ENCODE results near the gene ARPC4.

Gene ARPC4

GRCh38 chr3:9779721-9780457, 13.0 kb upstream of the ARPC4 start:
- H3K4me3 ChIP-seq (ENCODE audit: low read depth, low read length) = no peak overlapping the region
- TF ChIP-seq, protein P1, sequence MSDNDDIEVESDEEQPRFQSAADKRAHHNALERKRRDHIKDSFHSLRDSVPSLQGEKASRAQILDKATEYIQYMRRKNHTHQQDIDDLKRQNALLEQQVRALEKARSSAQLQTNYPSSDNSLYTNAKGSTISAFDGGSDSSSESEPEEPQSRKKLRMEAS (IDR thresholded peaks at IDR 0.05; ENCODE audit: low read depth, low read length) = 0 out of 2 replicates have a peak, but pooled peaks have one; percentile 3
- TF ChIP-seq CTCF (IDR thresholded peaks at IDR 0.05; ENCODE audit: low read depth, low read length) = no peak
- no peak; the same call in 1 of the 2 replicates for TF ChIP-seq MYC (IDR thresholded peaks at IDR 0.05; ENCODE audit: low read depth, low read length)
- peak; percentile 22 for TF ChIP-seq POLR2A (IDR thresholded peaks at IDR 0.05; ENCODE audit: extremely low read depth, insufficient read length)
- peak; percentile 99 for DNase-seq (ENCODE audit: low read depth)

DNA sequence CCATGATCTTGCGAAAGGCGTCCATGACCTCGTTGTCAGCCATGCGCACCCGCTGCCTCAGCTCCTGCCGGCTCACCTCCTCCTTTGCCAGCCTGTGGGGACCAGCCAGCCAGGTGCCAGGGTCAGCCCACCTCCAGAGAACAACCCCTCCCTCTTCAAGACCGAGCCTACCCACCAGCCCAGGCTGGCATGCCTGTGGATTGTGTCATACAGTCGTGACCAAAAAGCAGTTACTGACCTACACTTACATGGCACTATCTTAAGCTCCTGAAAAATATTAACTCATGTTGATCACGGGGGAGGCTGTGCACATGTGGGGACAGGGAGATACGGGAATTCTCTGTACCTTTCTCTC, 12.4 kb upstream of the ARPC4 start:
- no peak for DNase-seq (ENCODE audit: low read depth)
- peak overlapping the region; percentile 33 for H3K4me3 ChIP-seq (ENCODE audit: low read depth, low read length)
- TF ChIP-seq POLR2A (IDR thresholded peaks at IDR 0.05; ENCODE audit: extremely low read depth, insufficient read length) = no peak
- TF ChIP-seq, protein P1 (IDR thresholded peaks at IDR 0.05; ENCODE audit: low read depth, low read length) = 0 out of 2 replicates have a peak, but pooled peaks have one; percentile 3
- TF ChIP-seq MYC (IDR thresholded peaks at IDR 0.05; ENCODE audit: low read depth, low read length) = no peak

- no peak for DNase-seq (ENCODE audit: low read depth)
- TF ChIP-seq CTCF (IDR thresholded peaks at IDR 0.05; ENCODE audit: low read depth, low read length) = no peak
- no peak for TF ChIP-seq MYC (IDR thresholded peaks at IDR 0.05; ENCODE audit: low read depth, low read length)
- TF ChIP-seq, protein P1 (IDR thresholded peaks at IDR 0.05; ENCODE audit: low read depth, low read length) = no peak
- TF ChIP-seq POLR2A (IDR thresholded peaks at IDR 0.05; ENCODE audit: extremely low read depth, insufficient read length) = no peak
- H3K4me3 ChIP-seq (ENCODE audit: low read depth, low read length) = peak overlapping the region; percentile 33
These were observed 12.0 kb upstream of the ARPC4 start for GRCh38 chr3:9780910-9781309.

- no peak overlapping the region for H3K4me3 ChIP-seq (ENCODE audit: low read depth, low read length)
- TF ChIP-seq, protein P1 (IDR thresholded peaks at IDR 0.05; ENCODE audit: low read depth, low read length) = no peak
- TF ChIP-seq POLR2A (IDR thresholded peaks at IDR 0.05; ENCODE audit: extremely low read depth, insufficient read length) = no peak
- no peak for TF ChIP-seq CTCF (IDR thresholded peaks at IDR 0.05; ENCODE audit: low read depth, low read length)
- no peak for TF ChIP-seq MYC (IDR thresholded peaks at IDR 0.05; ENCODE audit: low read depth, low read length)
- DNase-seq (ENCODE audit: low read depth) = peak; percentile 44
These were observed 11.3 kb upstream of the ARPC4 start for GRCh38 chr3:9781551-9781950.

- TF ChIP-seq, protein P1 (IDR thresholded peaks at IDR 0.05; ENCODE audit: low read depth, low read length) = no peak
- TF ChIP-seq MYC (IDR thresholded peaks at IDR 0.05; ENCODE audit: low read depth, low read length) = no peak
- no peak for TF ChIP-seq CTCF (IDR thresholded peaks at IDR 0.05; ENCODE audit: low read depth, low read length)
- TF ChIP-seq POLR2A (IDR thresholded peaks at IDR 0.05; ENCODE audit: extremely low read depth, insufficient read length) = no peak
- no peak overlapping the region for H3K4me3 ChIP-seq (ENCODE audit: low read depth, low read length)
- peak; percentile 36 for DNase-seq (ENCODE audit: low read depth)
These were observed 10.8 kb upstream of the ARPC4 start for GRCh38 chr3:9781978-9782603.

DNA sequence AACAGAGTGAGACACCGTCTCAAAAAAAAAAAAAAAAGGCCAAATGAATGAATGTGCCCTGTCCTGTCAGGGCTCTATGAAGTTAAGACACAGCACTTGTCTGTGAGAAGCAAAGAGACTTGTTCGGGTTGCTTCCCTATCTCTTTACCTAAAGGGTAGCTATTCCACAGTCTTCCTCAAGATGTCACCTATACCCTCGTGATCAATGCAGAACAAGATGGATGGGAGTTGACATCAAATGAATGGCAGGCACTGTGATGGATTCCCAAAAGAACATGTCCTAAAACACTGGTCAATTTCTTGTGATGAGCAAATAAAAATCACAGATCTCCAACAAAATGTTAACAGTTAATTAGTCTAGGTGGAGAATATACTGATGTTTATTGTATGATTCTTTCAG, 10.1 kb upstream of the ARPC4 start:
- no peak for TF ChIP-seq MYC (IDR thresholded peaks at IDR 0.05; ENCODE audit: low read depth, low read length)
- TF ChIP-seq CTCF (IDR thresholded peaks at IDR 0.05; ENCODE audit: low read depth, low read length) = peak; percentile 38
- TF ChIP-seq, protein P1 (IDR thresholded peaks at IDR 0.05; ENCODE audit: low read depth, low read length) = no peak
- DNase-seq (ENCODE audit: low read depth) = peak; percentile 72

More for the DNA sequence above, 10.1 kb upstream of the ARPC4 start:
- H3K4me3 ChIP-seq (ENCODE audit: low read depth, low read length) = no peak overlapping the region
